HG03060 (cell line): ENCODE data around the gene WDFY2.
"Not testable (repeated sequence)": the region's sequence is repeated elsewhere in the genome, so short reads cannot be mapped to it uniquely, and the experiment has no call there.

ENCODE experiments used
- ATAC-seq: cut with Tn5 transposase; IDR thresholded peaks from one replicate; pipeline ENCODE4 v1.9.1; 2021; ENCODE audit warnings: low read depth, moderate number of reproducible peaks; ENCODE audit not compliant: unreplicated experiment

The WDFY2 gene, protein sequence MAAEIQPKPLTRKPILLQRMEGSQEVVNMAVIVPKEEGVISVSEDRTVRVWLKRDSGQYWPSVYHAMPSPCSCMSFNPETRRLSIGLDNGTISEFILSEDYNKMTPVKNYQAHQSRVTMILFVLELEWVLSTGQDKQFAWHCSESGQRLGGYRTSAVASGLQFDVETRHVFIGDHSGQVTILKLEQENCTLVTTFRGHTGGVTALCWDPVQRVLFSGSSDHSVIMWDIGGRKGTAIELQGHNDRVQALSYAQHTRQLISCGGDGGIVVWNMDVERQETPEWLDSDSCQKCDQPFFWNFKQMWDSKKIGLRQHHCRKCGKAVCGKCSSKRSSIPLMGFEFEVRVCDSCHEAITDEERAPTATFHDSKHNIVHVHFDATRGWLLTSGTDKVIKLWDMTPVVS

DNA sequence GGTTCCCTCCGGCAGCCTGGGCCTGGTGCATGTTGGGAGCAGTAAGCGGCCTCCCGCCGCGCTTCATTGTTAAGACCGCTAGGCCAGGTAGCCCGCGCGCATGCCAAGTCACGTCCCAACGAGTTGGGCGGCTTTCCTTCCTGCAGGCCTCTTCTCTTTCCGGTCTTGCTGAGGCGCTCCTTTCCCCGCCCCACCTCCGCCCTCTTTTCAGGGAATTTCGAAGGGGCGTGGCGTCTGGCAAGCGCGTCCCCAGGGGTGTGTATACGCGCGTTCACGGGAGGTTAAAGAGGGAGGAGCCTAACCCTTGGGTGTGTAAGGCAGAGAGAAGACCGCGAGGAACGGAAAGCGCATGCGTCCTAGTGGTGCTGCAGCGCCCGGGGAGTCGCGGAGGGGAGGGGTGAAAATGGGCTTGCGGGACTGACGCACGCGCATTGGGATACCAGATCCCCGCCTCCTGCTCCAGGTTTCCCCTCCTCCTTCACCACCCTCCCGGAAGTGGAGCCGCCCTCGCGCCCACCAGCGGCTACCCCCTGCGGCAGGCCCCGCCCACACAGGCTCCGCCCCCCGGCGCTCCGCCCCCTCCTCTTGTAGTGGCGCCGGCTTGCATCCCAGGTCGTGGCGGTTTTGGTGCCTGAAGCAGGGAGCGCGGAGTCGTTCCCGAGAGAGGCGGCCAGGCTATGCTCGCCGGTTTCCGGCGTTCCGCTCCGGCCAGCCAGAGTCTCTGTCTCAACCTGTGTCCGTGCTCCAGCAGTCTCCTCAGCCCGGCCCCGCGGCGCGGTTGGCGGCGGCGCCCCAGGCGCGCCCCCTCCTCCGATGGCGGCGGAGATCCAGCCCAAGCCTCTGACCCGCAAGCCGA is at the start of gene WDFY2:
Gene WDFY2 (plus strand): TSS at position 588 of the 856 bp plus-strand sequence. CDS start 226 bp downstream, at position 814.
- ATAC-seq, result peak; percentile 80

DNA sequence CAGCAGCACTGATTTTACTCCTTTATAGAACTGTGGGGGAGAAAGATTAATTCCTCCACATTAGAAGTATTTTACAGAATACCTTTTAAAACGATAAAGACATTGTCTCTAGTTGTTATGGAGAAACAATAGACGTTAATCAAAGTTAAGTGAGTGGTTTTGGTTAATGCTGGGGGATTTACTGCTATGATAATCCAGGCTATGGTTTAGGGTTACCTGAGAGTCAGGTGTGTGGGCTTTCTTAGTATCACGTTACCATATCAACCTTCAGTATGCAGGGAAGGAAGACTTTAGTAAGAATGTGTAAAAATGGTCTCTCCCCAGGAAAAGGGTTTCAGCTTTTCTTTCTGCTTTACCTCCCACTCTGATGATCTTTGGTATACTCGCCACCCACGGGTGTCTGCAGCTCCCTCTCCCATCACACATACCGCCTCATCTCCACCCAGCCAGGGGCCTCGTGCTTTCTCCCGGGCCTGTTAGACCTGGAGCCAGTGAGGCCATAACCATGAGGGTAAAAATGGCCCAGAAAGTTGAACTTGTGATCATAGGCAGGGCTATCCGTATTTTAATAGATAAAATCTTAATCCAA is 45.6 kb upstream of the WDFY2 start:
- no peak for ATAC-seq

DNA sequence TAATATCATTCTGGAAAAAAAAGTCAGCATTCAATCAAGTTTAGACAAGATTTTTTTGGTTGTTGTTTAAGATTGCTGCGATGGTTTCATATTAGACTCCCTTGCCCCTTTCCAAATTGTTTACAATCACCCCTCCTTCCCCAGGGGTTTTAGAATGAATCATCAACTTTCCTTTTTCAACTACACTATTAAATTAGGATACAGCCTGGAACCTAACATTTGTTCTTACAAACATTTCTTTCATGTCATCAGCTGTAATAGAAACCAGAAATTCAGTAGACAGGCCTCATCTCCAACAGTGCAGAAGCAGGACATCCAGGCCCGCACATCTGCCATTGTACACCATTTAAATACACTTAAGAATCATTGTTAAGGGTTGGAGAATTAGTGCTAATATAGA is 44.4 kb upstream of the WDFY2 start:
- ATAC-seq, result no peak

DNA sequence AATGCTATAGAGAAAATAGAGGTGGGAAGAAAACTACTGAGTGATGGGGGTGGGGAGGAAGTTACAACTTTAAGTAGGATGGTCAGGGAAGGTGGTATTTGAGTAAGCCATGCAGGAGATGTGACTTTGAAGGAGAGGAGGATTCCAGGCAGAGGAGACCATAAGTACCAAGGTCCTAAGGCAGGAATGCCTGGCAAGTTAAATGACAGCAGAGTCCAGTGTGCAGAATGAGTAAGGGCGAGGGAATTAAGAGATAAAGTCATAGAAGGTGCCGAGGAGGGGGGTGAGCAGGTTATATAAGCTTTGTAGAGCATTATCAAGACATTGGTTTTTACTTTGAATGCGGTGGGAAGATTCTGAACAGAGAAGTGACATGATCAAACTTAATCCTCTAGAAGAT is 43.2 kb upstream of the WDFY2 start:
- ATAC-seq, result no peak

DNA sequence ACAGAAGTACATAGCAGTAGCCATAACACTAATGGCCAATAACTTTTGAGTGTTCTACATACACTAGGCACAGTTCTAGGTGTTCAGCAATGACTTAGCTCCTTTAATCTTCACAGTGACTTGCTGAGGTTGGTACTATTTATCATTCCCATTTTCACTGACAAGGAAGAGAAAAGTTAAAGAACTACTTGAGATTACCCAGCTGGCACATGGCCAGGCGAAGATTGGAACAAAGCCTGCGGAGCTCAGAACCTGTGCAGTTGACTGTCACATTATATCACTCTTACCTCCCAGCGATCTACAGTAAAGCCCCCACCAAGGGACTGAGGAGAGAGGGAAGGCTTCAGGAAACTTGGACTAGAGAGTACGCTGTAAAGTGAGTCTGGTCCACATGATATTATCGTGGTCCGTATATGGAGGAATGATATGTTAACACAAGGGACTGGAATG is 42.4 kb upstream of the WDFY2 start:
- no peak for ATAC-seq

DNA sequence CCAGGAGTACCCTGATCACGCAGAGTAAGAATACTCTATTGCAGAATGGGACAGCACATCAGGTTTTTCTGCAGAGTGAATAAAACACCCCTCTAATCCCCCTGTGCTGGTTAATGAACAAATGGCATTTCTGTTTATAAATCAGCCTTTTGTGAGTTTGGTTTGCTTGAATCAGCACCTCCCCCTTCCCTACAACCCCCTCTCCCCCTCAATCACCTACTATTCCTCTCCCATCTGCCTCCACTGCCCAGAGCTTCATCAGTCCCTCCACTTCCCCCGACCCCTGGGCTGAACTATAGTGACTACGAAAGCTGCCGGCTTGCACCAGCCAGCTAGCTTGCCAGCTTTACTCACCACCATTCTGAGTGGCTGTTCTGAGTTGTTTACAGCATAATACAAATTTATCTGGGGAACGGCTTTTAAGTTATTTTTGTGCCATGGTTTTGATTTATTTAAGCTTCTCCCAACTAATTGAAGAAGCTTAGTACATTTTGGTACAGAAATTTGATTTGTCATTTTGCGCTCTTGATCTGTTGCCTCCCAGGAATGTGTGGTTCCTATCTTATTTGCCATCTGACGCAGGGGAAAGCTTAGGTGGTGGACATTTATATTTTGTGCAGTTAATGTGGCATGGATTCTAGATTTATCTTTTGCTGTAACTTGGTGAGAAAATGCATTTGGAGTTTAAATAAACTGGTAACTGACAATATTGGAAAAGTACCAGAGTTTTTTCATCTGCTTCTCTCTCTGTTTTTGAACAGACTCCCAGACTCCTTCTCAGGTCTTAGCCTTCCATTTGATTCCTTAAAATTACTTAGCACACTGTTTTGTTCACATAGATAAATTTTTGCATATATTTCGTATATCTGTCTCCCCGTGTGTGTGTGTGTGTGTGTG is 41.7 kb upstream of the WDFY2 start:
- no peak for ATAC-seq

DNA sequence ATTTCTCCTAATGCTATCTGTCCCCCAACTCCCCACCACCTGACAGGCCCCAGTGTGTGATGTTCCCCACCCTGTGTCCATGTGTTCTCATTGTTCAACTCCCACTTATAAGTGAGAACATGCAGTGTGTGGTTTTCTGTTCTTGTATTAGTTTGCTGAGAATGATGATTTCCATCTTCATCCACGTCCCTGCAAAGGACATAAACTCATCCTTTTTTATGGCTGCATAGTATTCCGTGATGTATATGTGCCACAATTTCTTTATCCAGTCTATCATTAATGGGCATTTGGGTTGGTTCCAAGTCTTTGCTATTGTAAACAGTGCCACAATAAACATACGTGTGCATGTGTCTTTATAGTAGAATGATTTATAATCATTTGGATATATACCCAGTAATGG is 38.8 kb upstream of the WDFY2 start:
- ATAC-seq, result not testable (repeated sequence)

DNA sequence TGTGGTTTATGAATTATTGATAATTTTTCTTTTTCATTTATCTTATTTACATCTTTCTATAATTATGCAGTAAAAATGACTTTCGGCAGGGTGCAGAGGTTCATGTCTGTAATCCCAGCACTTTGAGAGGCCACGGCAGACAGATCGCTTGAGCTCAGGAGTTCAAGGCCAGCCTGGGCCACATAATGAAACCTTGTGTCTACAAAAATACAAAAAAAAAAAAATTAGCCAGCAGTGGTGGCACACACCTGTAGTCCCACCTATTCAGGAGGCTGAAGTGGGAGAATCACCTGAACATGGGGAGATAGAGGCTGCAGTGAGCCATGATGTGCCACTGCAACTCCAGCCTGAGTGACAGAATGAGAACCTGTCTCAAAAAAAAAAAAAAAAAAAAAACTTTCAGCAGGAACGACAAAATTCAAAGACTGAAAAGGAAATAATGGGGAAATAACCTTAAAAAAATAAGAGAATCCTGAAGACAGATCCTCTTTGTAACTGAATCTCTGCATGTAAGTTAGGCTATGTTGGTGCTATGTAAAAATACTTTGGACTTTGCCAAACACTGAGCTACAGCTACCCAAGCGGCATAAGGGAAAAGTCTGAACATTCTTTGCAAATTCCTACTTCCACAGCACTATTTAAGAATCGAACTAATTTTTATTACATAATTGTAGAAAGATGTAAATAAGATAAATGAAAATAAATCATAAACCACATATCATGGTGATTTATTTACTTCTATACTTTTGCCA is 36.7 kb upstream of the WDFY2 start:
- ATAC-seq, result no peak

DNA sequence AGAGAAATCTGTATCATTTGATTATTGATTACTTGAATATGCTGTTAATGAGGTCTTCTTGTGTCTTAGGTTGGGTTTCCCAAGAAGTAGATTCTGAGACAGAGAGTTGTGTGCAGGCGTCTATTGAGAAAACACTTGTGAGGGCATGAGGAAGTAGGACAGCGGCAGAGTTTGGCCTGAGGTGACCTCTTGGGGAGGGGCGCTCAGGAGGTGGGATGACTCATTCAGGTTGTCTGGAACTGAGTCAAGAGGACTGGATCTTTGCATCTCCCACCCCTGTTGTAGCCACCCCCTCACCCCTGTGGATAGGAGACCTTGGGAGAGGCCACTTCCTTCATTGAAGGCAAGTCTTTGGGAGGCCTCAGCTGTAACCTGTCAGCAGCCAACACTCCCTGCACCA is 35.2 kb upstream of the WDFY2 start:
- ATAC-seq, result no peak

DNA sequence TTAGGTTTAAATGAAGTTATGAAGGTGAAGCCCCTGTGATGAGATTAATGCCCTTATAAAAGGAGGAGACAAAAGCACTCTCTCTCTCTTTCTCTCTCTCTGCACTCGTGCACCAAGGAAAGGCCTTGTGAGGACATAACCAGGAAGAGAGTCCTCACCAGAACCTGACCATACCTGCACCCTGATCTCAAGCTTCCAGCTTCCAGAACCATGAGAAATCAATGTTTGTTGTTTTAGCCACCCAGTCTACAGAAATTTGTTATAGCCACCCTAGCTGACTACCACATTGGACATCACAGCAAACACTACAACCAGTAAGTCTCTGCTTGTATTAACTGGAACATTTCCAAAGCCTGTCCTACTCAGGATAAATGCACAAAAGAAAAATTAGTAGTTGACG is 34.7 kb upstream of the WDFY2 start:
- ATAC-seq, result no peak

DNA sequence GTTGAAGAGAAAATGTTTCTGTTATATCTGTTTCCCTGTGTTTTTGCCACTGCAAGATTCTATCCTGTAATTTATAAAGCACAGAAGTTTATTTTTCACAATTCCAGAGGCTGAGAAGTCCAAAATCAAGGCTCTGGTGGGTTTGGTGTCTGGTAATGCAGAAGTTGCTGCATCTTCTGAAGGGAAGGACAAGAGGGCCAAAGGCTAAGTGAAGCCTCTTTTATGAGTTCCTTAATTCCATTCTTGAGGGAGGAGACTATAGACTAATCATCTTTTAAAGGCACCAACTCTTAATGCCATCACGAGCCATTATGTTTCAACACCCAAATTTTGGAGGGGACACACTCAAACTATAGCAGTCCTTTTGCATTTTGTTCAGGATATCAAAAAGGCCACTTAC is 34.1 kb upstream of the WDFY2 start:
- ATAC-seq, result no peak

DNA sequence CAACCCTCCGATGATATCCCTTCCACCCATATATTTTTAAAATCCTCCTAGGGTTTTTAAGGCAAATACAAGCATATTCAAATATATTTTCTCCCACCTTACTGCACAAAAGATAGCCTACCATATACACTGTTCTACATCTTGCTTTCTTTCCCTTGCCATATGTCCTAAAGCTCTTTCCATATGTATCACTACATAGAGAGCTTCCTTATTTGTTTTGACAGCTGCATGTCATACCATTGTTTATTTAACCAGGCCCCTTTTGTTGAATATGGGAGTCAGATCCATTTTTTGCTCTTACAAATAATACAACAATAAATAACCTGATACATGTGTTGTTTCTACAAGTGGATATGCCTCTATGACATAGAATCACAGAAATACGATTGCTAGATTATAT is 32.8 kb upstream of the WDFY2 start:
- ATAC-seq, result no peak

DNA sequence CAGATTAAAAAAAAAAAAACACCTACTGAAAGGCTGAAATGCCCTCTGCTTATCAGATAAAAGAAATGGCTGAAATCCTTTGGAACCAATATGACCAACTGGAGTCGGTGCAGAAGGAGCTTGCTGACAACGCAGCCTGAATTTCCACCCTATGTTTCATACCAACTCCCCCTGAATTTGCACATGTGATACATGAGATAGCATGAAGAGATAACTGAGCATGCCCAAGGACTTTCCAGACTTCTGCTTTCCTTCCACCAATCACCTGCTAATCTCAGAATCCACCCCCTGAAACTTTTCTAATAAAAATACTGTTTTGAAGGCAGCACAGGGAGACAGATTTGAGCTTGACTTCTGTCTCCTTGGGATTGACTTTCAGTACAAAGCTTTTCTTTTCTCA is 32.2 kb upstream of the WDFY2 start:
- no peak for ATAC-seq

DNA sequence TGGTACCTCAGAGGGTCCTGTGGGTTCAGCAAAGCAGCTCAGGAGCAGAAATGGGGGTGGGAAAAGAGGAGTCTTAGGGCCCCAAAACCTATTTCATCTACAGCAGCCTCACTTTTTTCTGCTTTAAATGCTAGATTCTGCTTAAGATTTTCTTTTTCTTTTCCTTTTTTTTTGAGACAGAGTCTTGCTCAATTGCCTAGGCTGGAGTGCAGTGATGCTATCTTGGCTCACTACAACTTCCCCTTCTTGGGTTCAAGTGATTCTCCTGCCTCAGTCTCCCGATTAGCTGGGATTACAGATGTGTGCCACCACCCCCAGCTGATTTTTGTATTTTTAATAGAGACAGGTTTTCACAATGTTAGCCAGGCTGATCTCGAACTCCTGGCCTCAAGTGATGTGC is 30.7 kb upstream of the WDFY2 start:
- ATAC-seq, result no peak

DNA sequence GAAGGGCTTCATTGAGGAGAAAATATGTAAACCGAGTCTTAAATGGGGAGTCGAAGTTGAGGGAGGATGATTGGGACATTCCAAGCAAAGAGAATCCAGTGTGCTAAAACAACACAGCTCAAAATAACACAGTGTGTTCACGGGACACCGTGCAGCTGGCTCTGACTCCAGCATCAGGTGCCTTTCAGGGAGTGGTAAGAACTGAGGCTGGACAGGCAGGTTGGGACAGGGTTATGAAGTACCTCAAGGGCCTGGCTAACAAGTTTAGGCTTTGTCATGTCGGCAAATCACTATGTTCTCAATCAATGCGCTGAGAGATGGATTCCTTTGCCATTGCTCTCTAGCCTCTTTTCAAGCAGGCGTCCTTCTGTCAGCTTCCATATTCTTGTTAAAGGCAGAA is 27.5 kb upstream of the WDFY2 start:
- ATAC-seq, result no peak

DNA sequence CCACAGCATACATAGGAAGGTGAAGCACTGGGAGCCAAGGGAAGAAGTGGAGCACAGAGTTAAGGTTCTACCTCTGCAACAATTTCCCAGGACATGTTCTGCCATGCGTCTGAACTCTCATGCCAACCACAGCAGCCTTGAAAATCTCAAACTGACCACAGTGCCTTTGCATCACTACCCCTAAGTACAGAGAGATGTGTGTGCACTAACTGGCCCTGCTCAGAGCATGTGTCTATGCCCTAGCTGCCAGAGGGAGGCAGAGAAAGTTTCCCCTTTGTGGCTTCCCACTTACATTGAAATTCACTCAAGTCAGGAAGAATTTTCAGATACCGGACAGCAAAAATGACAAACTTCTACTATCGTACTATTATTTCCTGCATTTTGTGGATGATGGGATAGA is 26.8 kb upstream of the WDFY2 start:
- ATAC-seq, result no peak

DNA sequence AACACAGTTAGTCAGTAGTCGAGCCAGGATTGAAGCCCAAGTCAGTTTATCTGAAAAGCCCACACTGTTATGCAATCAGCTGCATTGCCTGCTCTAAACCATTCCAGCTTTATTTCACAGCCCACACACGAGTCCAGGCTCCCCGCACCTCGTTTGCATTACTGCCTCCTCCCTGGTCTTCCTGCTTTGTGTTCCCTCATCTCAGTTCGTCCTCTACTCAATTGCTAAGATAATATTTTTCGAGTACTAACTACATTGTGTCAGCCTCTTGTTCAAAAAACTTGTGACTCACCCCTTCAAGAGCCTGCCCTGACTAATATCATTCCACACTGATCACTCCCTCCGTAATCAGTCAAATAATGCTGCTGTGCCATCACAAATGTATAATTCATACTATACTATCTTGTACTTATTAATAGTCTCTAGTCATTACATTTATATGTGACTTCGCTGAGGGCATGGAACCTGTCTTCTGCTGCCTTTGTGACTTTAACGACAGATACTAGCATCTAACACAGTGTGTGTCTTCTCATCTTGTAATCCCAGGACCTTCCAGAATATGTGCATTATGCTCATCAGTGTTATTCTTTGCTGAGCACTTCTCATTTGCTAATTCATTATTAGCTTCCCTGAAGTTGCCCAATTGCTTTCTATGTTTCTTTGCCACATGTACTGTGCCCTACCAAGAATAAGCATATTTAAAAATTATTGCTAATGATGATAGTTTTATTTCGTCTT is 26.2 kb upstream of the WDFY2 start:
- no peak for ATAC-seq

DNA sequence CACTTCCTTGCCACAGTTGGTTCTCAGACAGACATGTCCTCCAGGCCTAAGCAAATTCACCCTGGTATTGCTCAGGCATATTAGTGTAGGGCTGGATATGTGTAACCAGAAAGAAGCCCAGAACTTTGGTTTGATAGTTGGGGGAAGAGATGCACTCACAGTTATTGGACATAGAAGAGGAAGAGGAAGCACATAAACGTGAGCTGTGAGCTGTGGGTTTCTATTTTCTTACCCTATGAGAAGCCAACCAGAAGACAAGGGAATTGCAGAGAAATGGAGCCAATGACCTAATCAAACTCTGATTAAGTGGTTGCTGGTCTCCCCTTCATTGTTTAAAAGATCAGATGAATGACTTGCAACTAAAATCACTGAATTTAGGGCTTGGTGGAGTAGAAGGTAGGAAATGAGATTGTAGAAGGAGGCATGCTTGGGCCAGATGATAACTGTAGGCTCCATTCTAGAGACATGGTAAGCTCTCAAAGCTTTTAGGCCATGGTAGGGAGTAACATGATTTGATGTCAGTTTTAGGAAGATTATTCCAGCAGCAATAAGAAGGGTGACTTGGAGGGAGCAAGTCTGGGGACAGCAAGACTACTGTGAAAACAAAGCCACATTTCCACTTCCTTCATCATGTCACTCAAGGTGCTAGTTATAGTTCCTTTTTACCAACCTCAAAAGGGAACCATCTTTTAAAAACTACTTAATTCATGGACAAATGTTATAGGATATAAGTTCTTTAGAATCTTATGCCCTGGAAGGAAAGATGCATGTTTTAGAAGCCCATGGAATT is 24.1 kb upstream of the WDFY2 start:
- no peak for ATAC-seq
